Transverse colon (tissue), 4 donors: ENCODE data around the gene SPTBN5.

Experiments
- CTCF ChIP-seq, 5 experiments: fragments of 200-600 bp in 3 of 5; fragments of 450-650 bp in 2 of 5; sonication (generic) in 3 of 5; IDR thresholded peaks; 1 replicate in 2 of 5; 2 replicates in 3 of 5; pipeline ENCODE4 v1.5.1; 2016 to 2017; ENCODE audit warnings: antibody characterized with exemption in 5 of 5, inconsistent platforms in 3 of 5, mild to moderate bottlenecking in 2 of 5, moderate library complexity in 1 of 5
- EP300 ChIP-seq: sonication (generic); formaldehyde crosslinking; IDR thresholded peaks from one replicate; pipeline ENCODE4 v1.6.1; 2017; ENCODE audit warnings: antibody characterized with exemption, low read depth
- POLR2A ChIP-seq: fragments of 450-650 bp; IDR thresholded peaks from one replicate; pipeline ENCODE4 v1.6.1; 2016; ENCODE audit warnings: antibody characterized with exemption, mild to moderate bottlenecking, moderate library complexity
- POLR2AphosphoS5 ChIP-seq, 3 donors: sonication (generic); formaldehyde crosslinking; IDR thresholded peaks; one replicate each; pipeline ENCODE4 v1.6.1; 2016; ENCODE audit warnings: antibody characterized with exemption in 3 of 3

DNA sequence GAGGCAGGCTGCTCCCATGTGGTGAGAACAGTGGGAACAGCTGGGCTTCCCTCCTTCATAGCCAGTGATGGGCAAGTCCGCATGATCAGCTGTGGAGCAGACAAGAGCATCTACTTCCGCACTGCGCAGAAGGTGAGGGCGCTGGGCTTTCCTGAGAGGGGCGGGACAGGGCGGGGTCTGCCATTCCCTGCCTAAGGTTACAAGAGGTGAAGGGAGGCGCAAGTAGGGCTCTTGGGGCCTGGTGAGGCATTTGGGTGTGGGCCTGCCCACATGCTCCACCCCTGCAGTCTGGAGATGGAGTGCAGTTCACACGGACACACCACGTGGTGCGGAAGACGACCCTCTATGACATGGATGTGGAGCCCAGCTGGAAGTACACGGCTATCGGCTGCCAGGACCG lies 76.5 kb downstream of the SPTBN5 start:
- TF ChIP-seq CTCF (IDR thresholded peaks at IDR 0.05): no peak
- no peak for TF ChIP-seq POLR2A
- no peak for TF ChIP-seq EP300
- no peak for TF ChIP-seq POLR2AphosphoS5 (IDR thresholded peaks at IDR 0.05)
